T-helper 22 cell (primary cell): ENCODE results near the gene ASPRV1.
"Not testable (repeated sequence)": the region's sequence is repeated elsewhere in the genome, so short reads cannot be mapped to it uniquely, and the experiment has no call there.

Experiments
- DNase-seq: peaks from one replicate; pipeline ENCODE4 v3.0.0-alpha.2; 2020; ENCODE audit warnings: low read depth

The ASPRV1 gene

GRCh38 chr2:69961496-69961895 lies at the start of gene ASPRV1:
Gene ASPRV1, minus strand, starts transcription at chr2:69961631. Its CDS starts 195 bp downstream, at chr2:69961436.
- no peak for DNase-seq

- no peak for DNase-seq
These were observed 49.2 kb upstream of the ASPRV1 start for GRCh38 chr2:70010576-70011111.

- DNase-seq, result no peak
These were observed 48.5 kb upstream of the ASPRV1 start for GRCh38 chr2:70009762-70010575.

- no peak for DNase-seq
These were observed 46.9 kb upstream of the ASPRV1 start for GRCh38 chr2:70008290-70008689.

DNA sequence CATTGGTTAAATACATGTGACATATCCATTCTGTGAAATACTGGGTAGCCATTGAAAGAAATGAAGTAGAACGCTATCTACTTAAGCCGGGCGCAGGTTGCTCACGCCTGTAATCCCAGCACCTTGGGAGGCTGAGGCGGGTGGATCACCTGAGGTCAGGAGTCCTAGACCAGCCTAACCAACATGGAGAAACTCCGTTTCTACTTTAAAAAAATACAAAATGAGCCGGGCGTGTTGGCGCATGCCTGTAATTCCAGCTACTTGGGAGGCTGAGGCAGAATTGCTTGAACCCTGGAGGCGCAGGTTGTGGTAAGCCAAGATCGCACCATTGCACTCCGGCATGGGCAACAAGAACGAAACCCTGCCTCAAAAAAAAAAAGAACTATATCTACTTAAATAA lies 45.7 kb upstream of the ASPRV1 start:
- DNase-seq, result no peak

DNA sequence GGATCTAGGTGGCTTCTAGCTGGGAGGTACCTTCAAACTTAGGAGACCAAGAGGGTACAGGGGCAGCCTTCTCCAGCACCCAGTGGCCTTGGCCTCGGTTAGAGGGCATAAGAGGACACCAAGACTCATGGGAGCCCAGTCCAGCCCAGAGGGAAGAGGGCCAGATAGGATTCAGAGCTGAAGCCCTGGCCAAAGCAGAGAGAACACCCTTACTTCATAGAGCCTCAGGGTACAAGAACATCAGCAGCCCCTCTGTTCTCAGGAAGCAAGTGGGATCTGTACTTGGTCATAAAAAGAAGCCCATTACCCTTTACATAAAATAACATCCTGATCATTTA lies 45.0 kb upstream of the ASPRV1 start:
- no peak for DNase-seq

DNA sequence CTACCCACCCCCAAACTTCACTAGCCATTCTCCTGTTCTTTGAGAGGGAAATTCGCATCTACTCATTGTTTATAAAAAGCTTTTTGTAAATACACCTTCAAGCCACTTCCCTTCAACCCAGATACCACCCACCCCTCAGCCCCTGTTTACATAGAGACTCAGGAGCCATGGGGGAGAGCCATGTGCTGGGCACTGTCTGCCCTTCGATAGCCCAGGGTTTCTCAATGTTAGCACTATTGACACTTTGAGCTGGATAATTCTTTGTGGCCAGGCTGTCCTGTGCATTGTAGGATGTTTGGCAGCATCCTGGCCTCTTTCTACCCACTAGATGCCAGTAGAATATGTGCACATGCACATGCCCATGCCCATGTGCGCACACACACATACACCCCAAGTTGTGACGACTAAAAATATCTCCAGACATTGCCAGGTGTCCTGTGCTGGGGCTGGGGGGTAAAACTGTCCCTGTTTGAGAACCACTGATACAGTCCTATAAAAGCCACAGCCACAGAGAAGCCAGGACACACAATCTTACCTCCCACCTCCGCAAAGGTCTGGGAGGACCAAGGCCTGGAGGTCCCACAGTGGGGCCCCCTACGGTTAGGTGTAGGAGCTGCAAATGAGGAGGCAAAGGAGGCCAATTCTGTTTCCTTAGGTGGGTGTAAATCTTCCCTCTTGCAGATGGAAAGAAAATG lies 44.5 kb upstream of the ASPRV1 start:
- DNase-seq, result no peak

- DNase-seq, result no peak
These were observed 43.8 kb upstream of the ASPRV1 start for GRCh38 chr2:70005216-70005615.

- no peak for DNase-seq
These were observed 41.8 kb upstream of the ASPRV1 start for GRCh38 chr2:70003093-70003830.

GRCh38 chr2:70002241-70002899 lies 40.9 kb upstream of the ASPRV1 start:
- DNase-seq, result no peak

DNA sequence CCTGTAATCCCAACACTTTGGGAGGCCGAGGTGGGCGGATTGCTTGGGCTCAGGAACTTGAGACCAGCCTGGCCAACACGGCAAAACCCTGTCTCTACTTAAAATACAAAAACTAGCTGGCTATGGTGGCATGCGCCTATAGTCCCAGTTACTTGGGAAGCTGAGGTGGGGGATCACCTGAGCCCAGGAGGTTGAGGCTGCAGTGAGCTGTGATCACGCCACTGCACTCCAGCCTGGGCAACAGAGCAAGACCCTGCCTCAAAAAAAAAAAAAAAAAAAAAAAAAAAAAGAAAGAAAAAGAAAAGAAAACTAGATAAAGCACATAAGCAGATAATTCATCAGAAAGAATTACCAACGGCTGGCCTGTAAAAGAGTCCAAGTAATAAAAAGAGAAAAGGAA lies 39.1 kb upstream of the ASPRV1 start:
- DNase-seq, result not testable (repeated sequence)

DNA sequence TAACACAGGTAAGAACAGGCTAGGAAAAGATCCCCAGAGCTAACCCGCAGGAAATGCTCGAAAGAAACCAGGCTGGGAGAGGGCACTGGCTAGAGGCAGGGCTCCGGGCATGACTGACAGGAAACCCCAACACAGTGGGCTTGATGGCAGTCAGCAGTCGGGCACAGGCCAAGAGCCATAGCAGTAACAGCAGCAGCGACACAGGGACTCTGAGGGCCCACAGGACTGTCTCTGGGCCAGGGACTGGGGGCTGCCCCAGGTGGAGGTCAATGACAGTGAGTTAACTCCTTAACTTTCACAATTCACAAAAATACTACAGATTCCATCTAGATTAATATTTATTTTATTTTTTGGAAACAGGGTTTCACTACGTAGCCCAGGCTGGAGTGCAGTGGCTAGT lies 37.3 kb upstream of the ASPRV1 start:
- DNase-seq, result no peak

DNA sequence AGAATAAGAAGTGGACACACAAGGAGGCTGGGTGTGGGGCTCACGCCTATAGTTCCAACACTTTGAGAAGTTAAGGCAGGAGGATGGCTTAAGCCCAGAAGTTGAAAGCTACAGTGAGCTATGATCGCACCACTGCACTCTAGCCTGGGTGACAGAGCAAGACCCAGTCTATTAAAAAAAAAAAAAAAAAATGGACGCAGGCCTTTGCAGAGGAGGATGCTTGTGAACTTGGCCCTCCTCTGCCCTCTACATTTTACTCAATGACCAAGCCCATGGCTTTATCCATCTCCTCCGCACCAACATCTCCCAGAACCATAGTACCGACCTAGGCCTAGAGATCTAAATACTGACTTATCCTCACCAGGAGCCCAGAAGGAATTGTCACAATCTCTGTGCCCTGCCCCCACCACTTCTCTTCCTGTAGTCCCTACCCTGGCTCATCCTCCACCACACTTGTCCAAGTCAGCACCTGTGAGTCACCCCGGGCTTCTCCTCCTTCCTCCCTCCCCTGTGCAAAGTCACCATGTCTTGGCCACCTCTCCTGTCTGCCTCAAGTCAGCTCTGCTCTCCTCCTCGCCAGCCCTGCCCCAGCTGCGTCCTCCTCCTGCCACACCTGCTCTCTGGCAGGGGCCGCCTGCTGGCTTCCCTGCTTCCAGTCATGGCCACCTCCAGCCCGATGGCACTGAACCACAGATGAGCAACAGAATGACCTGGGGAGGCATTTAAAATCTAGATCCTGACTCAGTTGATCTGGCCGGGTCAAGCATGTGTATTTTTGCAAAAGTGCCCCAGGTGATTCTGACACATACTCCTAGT lies 35.8 kb upstream of the ASPRV1 start:
- no peak for DNase-seq

DNA sequence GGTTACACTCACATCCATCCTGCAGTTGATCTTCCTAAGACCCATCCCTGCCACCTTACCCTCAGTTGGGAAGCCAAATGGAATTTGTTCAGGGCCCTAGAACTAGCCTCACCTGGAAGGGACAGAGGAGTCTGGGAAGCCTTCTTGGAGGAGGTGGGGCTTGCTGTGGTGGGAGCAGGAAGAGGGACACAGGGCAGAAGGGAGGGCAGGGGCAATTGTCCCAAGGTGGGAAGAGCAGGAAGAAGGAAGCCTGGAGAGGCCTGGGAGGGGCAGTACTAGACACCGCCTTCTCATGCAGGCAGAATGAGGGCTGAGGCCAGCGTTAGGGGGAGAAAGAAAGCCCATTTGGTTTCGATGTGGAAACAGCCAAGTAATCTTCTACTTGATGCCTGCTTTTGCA lies 34.1 kb upstream of the ASPRV1 start:
- no peak for DNase-seq

GRCh38 chr2:69994166-69994565 lies 32.7 kb upstream of the ASPRV1 start:
- no peak for DNase-seq

- DNase-seq, result no peak
These were observed 32.3 kb upstream of the ASPRV1 start for GRCh38 chr2:69993708-69994107.

DNA sequence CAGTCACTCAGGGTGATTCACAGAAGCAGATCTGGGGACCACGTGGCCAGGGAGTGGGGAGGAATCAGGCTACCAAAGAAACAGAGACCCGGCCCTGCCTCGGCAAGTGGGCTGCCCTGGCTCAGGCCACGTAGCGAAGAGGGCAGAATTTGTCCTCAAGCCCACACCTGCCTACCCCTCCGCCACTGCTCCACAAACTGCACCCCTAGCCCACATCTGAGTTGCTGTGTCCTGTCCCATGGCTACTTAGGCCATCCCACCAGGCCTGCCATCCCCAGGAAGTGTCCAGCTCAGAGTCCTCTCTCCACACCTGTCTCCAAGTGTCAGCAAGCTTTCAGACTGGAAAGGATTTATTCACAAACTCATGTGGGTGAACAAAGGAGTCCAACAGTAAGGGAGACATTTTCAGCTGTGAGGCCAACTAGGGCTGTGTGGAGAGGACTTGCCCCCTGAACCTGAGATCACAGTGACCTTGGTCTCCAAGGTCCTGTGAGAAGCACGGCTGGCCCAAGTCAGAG lies 31.7 kb upstream of the ASPRV1 start:
- no peak for DNase-seq

DNA sequence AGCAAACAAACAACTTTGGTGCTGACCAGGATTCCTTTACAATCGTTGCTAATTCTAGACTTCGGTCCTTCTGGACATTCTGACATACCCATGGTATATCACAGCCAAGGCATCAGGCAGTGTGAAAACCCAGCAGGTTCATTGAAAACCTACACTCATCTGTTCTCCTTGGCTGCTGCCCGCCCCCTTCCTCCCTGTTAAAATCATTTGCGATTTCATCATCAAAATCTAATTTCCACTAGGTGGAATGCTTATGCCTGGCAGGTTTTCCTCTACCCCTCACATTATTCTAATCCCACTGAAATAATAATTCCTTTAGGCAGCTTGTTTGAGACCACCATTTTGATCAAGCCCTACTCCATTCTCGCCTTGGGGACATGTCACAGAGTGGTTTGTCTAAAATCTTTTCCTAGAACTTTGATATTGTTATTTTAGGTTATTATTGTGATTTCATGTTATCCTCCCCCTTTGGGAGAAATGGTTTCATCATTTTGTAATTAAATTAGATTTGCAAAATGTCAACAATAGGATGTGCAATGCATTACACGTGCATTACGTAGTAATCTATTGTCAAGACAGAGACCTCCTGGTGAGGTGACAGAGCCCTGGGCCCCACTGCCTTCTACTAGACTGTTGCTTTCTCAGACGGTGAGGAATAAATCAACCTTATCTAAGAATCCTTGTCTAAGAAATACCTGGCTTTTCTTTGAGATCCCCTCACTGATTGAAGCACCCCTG lies 31.0 kb upstream of the ASPRV1 start:
- no peak for DNase-seq

DNA sequence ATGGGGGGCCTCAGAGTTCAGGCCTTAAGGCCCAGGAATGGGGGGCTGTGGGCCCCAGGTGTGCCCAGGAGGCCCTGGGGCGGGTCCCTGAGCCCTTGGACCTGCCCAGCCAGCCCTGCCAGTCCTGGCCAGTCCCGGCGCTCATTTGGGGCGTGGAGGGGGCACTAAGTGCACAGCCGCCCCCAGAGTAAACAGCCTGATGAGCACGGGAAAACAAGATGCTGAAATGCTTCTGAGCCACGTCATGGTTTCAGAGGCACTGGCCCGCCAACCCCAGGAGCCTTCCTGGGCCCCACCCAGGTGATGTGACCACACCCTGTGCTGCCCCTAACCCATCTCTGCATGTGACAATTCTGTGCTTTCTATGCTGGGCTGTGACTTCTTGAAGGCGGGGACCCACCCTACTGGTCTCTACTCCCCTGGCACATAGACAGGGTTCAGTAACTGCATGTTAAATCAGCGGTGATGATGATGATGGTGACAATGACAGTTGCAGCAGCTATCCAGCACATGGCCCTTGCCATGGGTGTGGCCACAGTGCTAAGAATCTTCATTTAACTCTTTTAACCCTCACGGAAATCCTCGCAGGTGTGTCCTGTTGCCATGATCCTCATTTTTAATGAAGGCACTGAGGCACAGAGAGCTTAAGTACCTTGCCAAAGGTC lies 28.1 kb upstream of the ASPRV1 start:
- DNase-seq, result no peak

DNA sequence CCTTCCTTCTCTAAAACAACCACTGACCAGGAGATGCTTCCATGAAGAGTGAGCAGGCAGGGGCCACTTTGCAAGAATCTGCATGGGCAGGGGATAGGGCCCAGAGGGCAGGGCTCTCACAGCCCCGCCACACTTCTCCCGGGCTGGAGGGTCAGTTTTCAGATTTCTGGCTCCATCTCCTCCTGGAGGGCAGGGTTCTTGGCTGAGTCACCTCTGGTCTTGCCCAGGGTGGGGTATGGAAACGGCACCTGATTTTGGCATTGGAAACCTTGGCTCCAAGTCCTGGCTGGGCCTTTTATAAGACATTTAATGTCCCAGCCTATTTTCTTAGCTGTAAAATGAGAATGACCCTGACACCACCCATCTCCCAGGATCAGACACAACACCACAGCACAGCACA lies 27.6 kb upstream of the ASPRV1 start:
- no peak for DNase-seq
